Neuronal stem cell (in vitro differentiated cells): ENCODE data around the gene AGTR2.

Source experiments
- DNase-seq: peaks from one replicate; pipeline ENCODE4 v3.0.0-alpha.2; 2013; ENCODE audit warnings: low spot score
- H2AFZ ChIP-seq: one replicate; pipeline ENCODE4 v1.6.1; 2013; ENCODE audit warnings: mild to moderate bottlenecking, low read length, inconsistent platforms
- H2AK5ac ChIP-seq: 2 replicates; pipeline ENCODE4 v1.6.1; 2013; ENCODE audit warnings: low read depth, mild to moderate bottlenecking, inconsistent platforms, low read length, moderate library complexity, mixed read lengths
- H2BK120ac ChIP-seq: 2 replicates; pipeline ENCODE4 v1.6.1; 2013; ENCODE audit warnings: low read depth, mild to moderate bottlenecking, inconsistent platforms, low read length, moderate library complexity, mixed read lengths
- H2BK12ac ChIP-seq: one replicate; pipeline ENCODE4 v1.6.1; 2013; ENCODE audit warnings: low read length, inconsistent platforms
- H2BK15ac ChIP-seq: 2 replicates; pipeline ENCODE4 v1.6.1; 2013; ENCODE audit warnings: mild to moderate bottlenecking, low read length, inconsistent platforms, mixed read lengths
- H2BK5ac ChIP-seq: one replicate; pipeline ENCODE4 v1.6.1; 2013; ENCODE audit warnings: inconsistent platforms, mild to moderate bottlenecking, low read length, moderate library complexity
- H3K14ac ChIP-seq: one replicate; pipeline ENCODE4 v1.6.1; 2013; ENCODE audit warnings: low read length, inconsistent platforms
- H3K18ac ChIP-seq: 2 replicates; pipeline ENCODE4 v1.6.1; 2013; ENCODE audit warnings: low read length, inconsistent platforms
- H3K23ac ChIP-seq: 2 replicates; pipeline ENCODE4 v1.6.1; 2013; ENCODE audit warnings: low read depth, mild to moderate bottlenecking, mixed read lengths, low read length, inconsistent platforms; ENCODE audit not compliant: poor library complexity
- H3K27ac ChIP-seq: replicated peaks from 3 replicates; pipeline ENCODE4 v1.5.1; 2013; ENCODE audit warnings: low read length, inconsistent platforms
- H3K27me3 ChIP-seq, 3 experiments: 2 replicates each; pipeline ENCODE4 v1.6.1; 2013; ENCODE audit warnings: low read length in 3 of 3, mild to moderate bottlenecking in 2 of 3, inconsistent platforms in 1 of 3, low read depth in 1 of 3, mixed read lengths in 1 of 3, moderate library complexity in 1 of 3; ENCODE audit not compliant: control insufficient read depth in 3 of 3, insufficient read depth in 3 of 3
- H3K36me3 ChIP-seq, 2 donors: replicated peaks in 1 of 2; 2 replicates each; pipeline ENCODE4 v1.6.1; 2013; ENCODE audit warnings: low read length in 2 of 2; ENCODE audit not compliant: control insufficient read depth in 2 of 2, insufficient read depth in 2 of 2
- H3K4ac ChIP-seq: 2 replicates; pipeline ENCODE4 v1.6.1; 2013; ENCODE audit warnings: inconsistent platforms, mild to moderate bottlenecking, low read length, moderate library complexity
- H3K4me1 ChIP-seq, 2 donors: 1 replicate in 1 of 2; 2 replicates in 1 of 2; pipeline ENCODE4 v1.6.1; 2013; ENCODE audit warnings: low read length in 2 of 2, low read depth in 1 of 2; ENCODE audit not compliant: control insufficient read depth in 2 of 2, insufficient read depth in 1 of 2
- H3K4me2 ChIP-seq: one replicate; pipeline ENCODE4 v1.6.1; 2013; ENCODE audit warnings: mild to moderate bottlenecking, low read length, inconsistent platforms; ENCODE audit not compliant: insufficient read depth, poor library complexity, severe bottlenecking
- H3K4me3 ChIP-seq, 2 donors: 2 replicates each; pipeline ENCODE4 v1.5.1; 2013; ENCODE audit warnings: low read length in 2 of 2, mild to moderate bottlenecking in 2 of 2, inconsistent platforms in 1 of 2, moderate library complexity in 1 of 2
- H3K79me1 ChIP-seq: one replicate; pipeline ENCODE4 v1.6.1; 2013; ENCODE audit warnings: low read depth, mild to moderate bottlenecking, inconsistent platforms, low read length, moderate library complexity
- H3K9ac ChIP-seq: one replicate; pipeline ENCODE4 v1.6.1; 2013; ENCODE audit warnings: mild to moderate bottlenecking, low read depth, low read length, inconsistent platforms; ENCODE audit not compliant: poor library complexity
- H3K9me3 ChIP-seq, 2 donors: replicated peaks in 1 of 2; 2 replicates each; pipeline versions ENCODE3 to v1.6.1; 2013; ENCODE audit warnings: low read length in 2 of 2, mild to moderate bottlenecking in 2 of 2, inconsistent platforms in 1 of 2, low read depth in 1 of 2, mixed read lengths in 1 of 2, moderate library complexity in 1 of 2; ENCODE audit not compliant: control insufficient read depth in 2 of 2, insufficient read depth in 1 of 2
- H4K8ac ChIP-seq: one replicate; pipeline ENCODE4 v1.6.1; 2013; ENCODE audit warnings: low read depth, mild to moderate bottlenecking, inconsistent platforms, low read length, moderate library complexity
- H4K91ac ChIP-seq: one replicate; pipeline ENCODE4 v1.6.1; 2013; ENCODE audit warnings: low read length, low read depth, mild to moderate bottlenecking, inconsistent platforms; ENCODE audit not compliant: poor library complexity
- WGBS, 2 donors: extraction: QIAGEN DNeasy Blood & Tissue Kit; methylation state at CpG; one replicate each; pipeline ENCODE4 v1.1.7; 2013; ENCODE audit warnings: missing lambda C conversion rate in 2 of 2, mixed read lengths in 1 of 2; ENCODE audit not compliant: insufficient read length in 2 of 2, insufficient replicate concordance in 1 of 2; ENCODE audit errors: extremely low coverage in 2 of 2; 5-methylcytosine and 5-hydroxymethylcytosine counted together

Gene AGTR2

DNA sequence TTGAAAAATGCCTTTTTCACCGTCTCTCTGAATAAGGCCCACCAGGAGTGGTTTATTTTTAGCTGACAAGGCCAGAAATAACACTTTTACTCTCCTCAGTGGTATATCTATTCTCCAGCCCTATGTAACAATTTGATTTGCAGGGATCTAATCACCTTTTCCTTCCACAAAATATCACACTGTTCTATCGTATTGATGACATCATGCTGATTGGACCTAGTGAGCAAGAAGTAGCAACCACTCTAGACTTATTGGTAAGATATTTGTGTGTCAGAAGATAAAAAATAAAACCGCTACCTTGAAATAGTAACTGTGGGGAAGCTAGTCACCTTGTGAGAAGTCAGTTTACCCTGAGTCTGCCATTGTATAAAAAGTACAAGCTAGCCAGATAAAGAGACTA lies 27.7 kb downstream of the AGTR2 start:
- Histone ChIP-seq H2BK12ac (no peak overlapping the region), H2BK15ac (no peak overlapping the region), H3K4me2 (no peak overlapping the region), H3K14ac (no peak overlapping the region), H2AK5ac (no peak overlapping the region), H2BK120ac (no peak overlapping the region), H3K79me1 (no peaks in the 10 kb centered on the region), H3K27me3 (no peaks in the 10 kb centered on the region), H3K18ac (no peak overlapping the region), H3K4ac (no peak overlapping the region), H3K4me3 (no peak overlapping the region), H4K8ac (no peak overlapping the region), H3K23ac (no peak overlapping the region), H3K9ac (no peak overlapping the region), H3K27ac (no peak overlapping the region), H4K91ac (no peak overlapping the region), H3K9me3 (no peaks in the 10 kb centered on the region), H3K36me3 (no peaks in the 10 kb centered on the region), H3K4me1 (no peaks in the 10 kb centered on the region), H2AFZ (no peak overlapping the region), H2BK5ac (no peak overlapping the region)
- no peak for DNase-seq
- no CpG with 5 or more reads among the region's 3 CpGs for WGBS, 2 donors

DNA sequence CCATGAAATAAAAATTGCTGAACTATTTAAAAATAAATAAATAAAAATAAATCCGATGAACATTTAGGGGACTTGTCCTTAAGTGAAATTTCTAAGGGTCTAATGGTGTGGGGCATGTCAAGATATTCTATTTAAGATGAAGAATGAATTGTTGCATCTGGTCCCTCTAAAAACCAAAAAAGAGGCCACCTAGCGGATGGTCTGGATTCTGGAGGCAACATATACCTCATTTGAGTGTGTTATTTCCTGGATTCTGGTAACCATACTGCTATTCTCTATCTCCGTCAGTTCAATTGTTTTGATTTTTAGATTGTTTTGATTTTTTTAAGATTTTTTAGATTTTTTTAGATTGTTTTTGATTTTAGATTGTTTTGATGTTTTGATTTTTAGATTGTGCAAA lies 28.3 kb downstream of the AGTR2 start:
- H3K36me3 ChIP-seq: no peaks in the 10 kb centered on the region
- H3K9me3 ChIP-seq: no peaks in the 10 kb centered on the region
- H3K79me1 ChIP-seq: no peaks in the 10 kb centered on the region
- no peak overlapping the region for H3K18ac ChIP-seq
- no peak overlapping the region for H4K8ac ChIP-seq
- H2BK15ac ChIP-seq: no peak overlapping the region
- H3K23ac ChIP-seq: no peak overlapping the region
- H3K27ac ChIP-seq: no peak overlapping the region
- H3K27me3 ChIP-seq: no peaks in the 10 kb centered on the region
- H3K9ac ChIP-seq: no peak overlapping the region
- H2AK5ac ChIP-seq: no peak overlapping the region
- no peak for DNase-seq
- H2BK12ac ChIP-seq: no peak overlapping the region
- no peak overlapping the region for H3K4me3 ChIP-seq
- H3K14ac ChIP-seq: no peak overlapping the region
- WGBS, 2 donors: no CpG with 5 or more reads among the region's 3 CpGs
- no peak overlapping the region for H4K91ac ChIP-seq
- no peak overlapping the region for H2BK120ac ChIP-seq
- H2BK5ac ChIP-seq: no peak overlapping the region
- H3K4me2 ChIP-seq: no peak overlapping the region
- H3K4me1 ChIP-seq: no peaks in the 10 kb centered on the region
- H3K4ac ChIP-seq: no peak overlapping the region
- H2AFZ ChIP-seq: no peak overlapping the region

DNA sequence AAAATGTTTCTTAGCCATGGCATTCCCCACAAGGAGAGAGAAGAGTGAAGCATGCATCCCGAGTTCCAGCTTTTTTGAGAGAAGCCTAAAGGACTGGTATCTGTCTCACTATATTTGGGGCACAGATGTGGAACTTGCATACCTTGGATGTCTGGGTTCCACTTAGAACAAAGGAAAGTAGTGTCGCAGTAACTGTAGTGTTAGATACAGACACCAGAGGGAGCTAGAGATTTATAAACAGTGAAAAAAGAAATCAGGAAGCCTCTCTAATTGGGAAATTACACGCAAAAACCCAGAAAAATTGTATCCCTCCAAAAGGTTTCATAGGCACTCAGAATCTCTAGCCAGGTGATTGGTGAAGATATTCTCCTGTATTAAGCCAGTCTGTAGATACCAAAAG lies 34.4 kb downstream of the AGTR2 start:
- H3K14ac ChIP-seq: no peak overlapping the region
- H4K91ac ChIP-seq: no peak overlapping the region
- H2BK15ac ChIP-seq: no peak overlapping the region
- H3K36me3 ChIP-seq: no peaks in the 10 kb centered on the region
- no peak overlapping the region for H3K27ac ChIP-seq
- H2AFZ ChIP-seq: no peak overlapping the region
- H3K27me3 ChIP-seq: no peaks in the 10 kb centered on the region
- H3K9ac ChIP-seq: no peak overlapping the region
- H3K4me3 ChIP-seq: no peak overlapping the region
- no peak overlapping the region for H4K8ac ChIP-seq
- no peak overlapping the region for H2BK12ac ChIP-seq
- H3K4me1 ChIP-seq: no peaks in the 10 kb centered on the region
- no peaks in the 10 kb centered on the region for H3K79me1 ChIP-seq
- no peak overlapping the region for H3K23ac ChIP-seq
- DNase-seq: peak; percentile 5
- no CpG with 5 or more reads among the region's 3 CpGs for WGBS, 2 donors
- no peak overlapping the region for H2BK5ac ChIP-seq
- no peak overlapping the region for H3K4ac ChIP-seq
- H2AK5ac ChIP-seq: no peak overlapping the region
- H3K18ac ChIP-seq: no peak overlapping the region
- no peak overlapping the region for H2BK120ac ChIP-seq
- H3K4me2 ChIP-seq: no peak overlapping the region
- no peaks in the 10 kb centered on the region for H3K9me3 ChIP-seq

DNA sequence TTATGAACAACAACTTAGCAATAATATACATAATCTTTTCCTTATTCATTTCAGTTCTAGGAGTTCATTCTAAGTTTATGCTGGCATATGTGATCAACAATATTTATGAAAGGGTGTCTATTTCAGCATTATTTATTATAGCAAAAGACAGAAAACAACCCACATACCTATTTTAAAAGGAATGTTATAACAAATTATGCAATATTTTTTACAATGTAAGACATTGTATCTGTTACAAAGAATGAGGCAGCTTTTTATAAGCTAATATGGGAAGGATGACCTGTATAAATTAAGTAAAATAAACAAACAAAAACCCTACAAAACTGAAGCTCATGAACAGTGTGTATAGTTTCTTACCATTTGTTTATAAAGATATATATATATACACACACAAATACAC lies 42.7 kb downstream of the AGTR2 start:
- H3K4me2 ChIP-seq: no peak overlapping the region
- no peak overlapping the region for H3K4me3 ChIP-seq
- no peak overlapping the region for H3K9ac ChIP-seq
- H3K23ac ChIP-seq: no peak overlapping the region
- H3K36me3 ChIP-seq: no peaks in the 10 kb centered on the region
- H4K8ac ChIP-seq: no peak overlapping the region
- no peaks in the 10 kb centered on the region for H3K4me1 ChIP-seq
- H2BK5ac ChIP-seq: no peak overlapping the region
- H3K18ac ChIP-seq: no peak overlapping the region
- H3K27ac ChIP-seq: no peak overlapping the region
- no peaks in the 10 kb centered on the region for H3K27me3 ChIP-seq
- H4K91ac ChIP-seq: no peak overlapping the region
- no peak for DNase-seq
- H2BK15ac ChIP-seq: no peak overlapping the region
- no peak overlapping the region for H3K4ac ChIP-seq
- H2BK12ac ChIP-seq: no peak overlapping the region
- H3K79me1 ChIP-seq: no peaks in the 10 kb centered on the region
- H3K9me3 ChIP-seq: no peaks in the 10 kb centered on the region
- H2AK5ac ChIP-seq: no peak overlapping the region
- no peak overlapping the region for H2AFZ ChIP-seq
- no peak overlapping the region for H3K14ac ChIP-seq
- H2BK120ac ChIP-seq: no peak overlapping the region
